COLO668 (cell line): ENCODE data around the gene PROM1.

Source experiments
- DNase-seq: peaks from one replicate; lab custom pipeline; 2025; ENCODE audit not compliant: unreplicated experiment; lab: John Stamatoyannopoulos, UW

Gene PROM1

GRCh38 chr4:15953625-15954024 is 130.2 kb downstream of the PROM1 start:
- no peak for DNase-seq

GRCh38 chr4:15951781-15952180 is 132.0 kb downstream of the PROM1 start:
- no peak for DNase-seq

GRCh38 chr4:15948826-15949225 is 135.0 kb downstream of the PROM1 start:
- DNase-seq: no peak

- no peak for DNase-seq
Observed at GRCh38 chr4:15947684-15948083, 136.1 kb downstream of the PROM1 start.

GRCh38 chr4:15945516-15945915 is 138.3 kb downstream of the PROM1 start:
- DNase-seq: no peak

GRCh38 chr4:15944895-15945294 is 138.9 kb downstream of the PROM1 start:
- DNase-seq: no peak

GRCh38 chr4:15942283-15942682 is 141.5 kb downstream of the PROM1 start:
- no peak for DNase-seq

- DNase-seq: no peak
Observed at GRCh38 chr4:15938640-15939039, 145.2 kb downstream of the PROM1 start, which contains the start of gene FGFBP1. Gene FGFBP1, minus strand, starts transcription at chr4:15938740. Its CDS starts 2,108 bp downstream, at chr4:15936632.

GRCh38 chr4:15938182-15938581 is 145.6 kb downstream of the PROM1 start:
- DNase-seq: no peak

- no peak for DNase-seq
Observed at GRCh38 chr4:15936495-15936894, 147.3 kb downstream of the PROM1 start.

- DNase-seq: no peak
Observed at GRCh38 chr4:15935504-15936402, 148.1 kb downstream of the PROM1 start.

GRCh38 chr4:15934259-15934658 is 149.6 kb downstream of the PROM1 start:
- no peak for DNase-seq

GRCh38 chr4:15931451-15932210 is 152.2 kb downstream of the PROM1 start:
- DNase-seq: no peak

GRCh38 chr4:15930314-15930713 is 153.5 kb downstream of the PROM1 start:
- no peak for DNase-seq

- no peak for DNase-seq
Observed at GRCh38 chr4:15929540-15929939, 154.3 kb downstream of the PROM1 start.

- no peak for DNase-seq
Observed at GRCh38 chr4:15928883-15929282, 154.9 kb downstream of the PROM1 start.

- DNase-seq: no peak
Observed at GRCh38 chr4:15926486-15926885, 157.3 kb downstream of the PROM1 start.

GRCh38 chr4:15925830-15926229 is 158.0 kb downstream of the PROM1 start:
- DNase-seq: no peak

- no peak for DNase-seq
Observed at GRCh38 chr4:15921592-15921932, 162.3 kb downstream of the PROM1 start.

GRCh38 chr4:15920723-15921591 is 162.9 kb downstream of the PROM1 start:
- DNase-seq: peak; percentile 26

- no peak for DNase-seq
Observed at GRCh38 chr4:15918484-15919129, 165.2 kb downstream of the PROM1 start.
